Measurements from ENCODE around the gene MYOZ2. TPM values are rescaled to one million over a fixed set of nuclear protein-coding genes. Genes with fewer than 3 reads are reported as not detected.
A peak's percentile ranks its signal among the peaks of the same experiment; 100 is the strongest.

Gene MYOZ2
- total and polyA plus RNA-seq, 2 of the 13 experiments (the other 11 are each of a cell fraction or from before 2014, with no cell fraction given), result 0.03 TPM; not detected in 1

DNA sequence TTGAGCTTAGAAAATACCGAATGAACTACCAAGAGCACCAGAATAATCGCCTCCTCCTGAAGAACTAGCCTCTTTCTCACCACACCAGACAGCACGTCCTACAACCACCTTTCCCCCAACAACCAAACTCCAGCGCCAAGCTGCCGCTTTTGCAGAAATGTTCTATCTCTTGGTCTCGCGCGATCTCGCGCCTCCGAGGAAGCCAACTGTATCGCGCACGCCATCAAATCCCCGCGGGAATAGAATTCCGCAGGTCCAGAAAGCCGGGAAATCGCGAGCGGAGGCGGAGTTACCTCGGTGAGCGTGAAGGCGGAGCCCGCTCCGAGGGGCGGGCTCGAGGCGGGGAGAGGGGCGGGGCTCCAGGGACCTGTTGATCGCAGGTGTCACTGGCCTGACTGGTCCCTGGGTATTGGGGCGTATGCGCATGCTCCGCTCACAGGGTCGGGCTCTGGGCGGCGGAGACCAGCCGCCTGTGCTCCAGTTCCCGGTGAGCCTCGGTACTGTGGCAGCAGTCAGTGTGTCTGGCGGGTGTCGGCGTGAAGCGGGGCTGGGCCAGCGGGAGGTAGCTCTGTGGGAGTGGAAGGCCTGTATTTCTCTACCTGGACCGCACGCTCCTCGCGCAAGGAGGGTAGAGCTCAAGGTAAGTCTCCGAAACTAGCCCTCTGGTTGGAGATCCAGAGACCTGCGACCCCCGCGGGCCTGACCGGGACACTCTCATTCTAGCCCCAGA is 76.8 kb downstream of the MYOZ2 start, which contains the start of gene USP53 (continued):
- peak; percentile 93; the same call in 1 of the 2 replicates for TF ChIP-seq KAT7 (CRISPR knock-in tag; IDR thresholded peaks at IDR 0.05; ENCODE audit: borderline replicate concordance)
- no peak for TF ChIP-seq ZNF253 (CRISPR knock-in tag; IDR thresholded peaks at IDR 0.05; ENCODE audit: borderline replicate concordance)
- TF ChIP-seq GRHL1 (CRISPR knock-in tag; conservative IDR thresholded peaks at IDR 0.05), result no peak
- TF ChIP-seq DR1 (CRISPR knock-in tag; IDR thresholded peaks at IDR 0.05), result peak; percentile 98
- peak; percentile 72; the same call in 1 of the 2 replicates for TF ChIP-seq ZNF235 (CRISPR knock-in tag; IDR thresholded peaks at IDR 0.05; ENCODE audit: borderline replicate concordance)
- TF ChIP-seq ZNF124 (CRISPR knock-in tag; IDR thresholded peaks at IDR 0.05), result no peak; the same call in 1 of the 2 replicates
- TF ChIP-seq ZFAT (CRISPR knock-in tag; conservative IDR thresholded peaks at IDR 0.05), result no peak
- 0 out of 2 replicates have a peak, but pooled peaks have one; percentile 20 for TF ChIP-seq SNAI1 (CRISPR knock-in tag; IDR thresholded peaks at IDR 0.05; ENCODE audit: borderline replicate concordance)
- TF ChIP-seq NRL (CRISPR knock-in tag; IDR thresholded peaks at IDR 0.05; ENCODE audit: borderline replicate concordance), result peak; percentile 66; the same call in 1 of the 2 replicates
- TF ChIP-seq, protein P1, sequence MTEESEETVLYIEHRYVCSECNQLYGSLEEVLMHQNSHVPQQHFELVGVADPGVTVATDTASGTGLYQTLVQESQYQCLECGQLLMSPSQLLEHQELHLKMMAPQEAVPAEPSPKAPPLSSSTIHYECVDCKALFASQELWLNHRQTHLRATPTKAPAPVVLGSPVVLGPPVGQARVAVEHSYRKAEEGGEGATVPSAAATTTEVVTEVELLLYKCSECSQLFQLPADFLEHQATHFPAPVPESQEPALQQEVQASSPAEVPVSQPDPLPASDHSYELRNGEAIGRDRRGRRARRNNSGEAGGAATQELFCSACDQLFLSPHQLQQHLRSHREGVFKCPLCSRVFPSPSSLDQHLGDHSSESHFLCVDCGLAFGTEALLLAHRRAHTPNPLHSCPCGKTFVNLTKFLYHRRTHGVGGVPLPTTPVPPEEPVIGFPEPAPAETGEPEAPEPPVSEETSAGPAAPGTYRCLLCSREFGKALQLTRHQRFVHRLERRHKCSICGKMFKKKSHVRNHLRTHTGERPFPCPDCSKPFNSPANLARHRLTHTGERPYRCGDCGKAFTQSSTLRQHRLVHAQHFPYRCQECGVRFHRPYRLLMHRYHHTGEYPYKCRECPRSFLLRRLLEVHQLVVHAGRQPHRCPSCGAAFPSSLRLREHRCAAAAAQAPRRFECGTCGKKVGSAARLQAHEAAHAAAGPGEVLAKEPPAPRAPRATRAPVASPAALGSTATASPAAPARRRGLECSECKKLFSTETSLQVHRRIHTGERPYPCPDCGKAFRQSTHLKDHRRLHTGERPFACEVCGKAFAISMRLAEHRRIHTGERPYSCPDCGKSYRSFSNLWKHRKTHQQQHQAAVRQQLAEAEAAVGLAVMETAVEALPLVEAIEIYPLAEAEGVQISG (CRISPR knock-in tag; IDR thresholded peaks at IDR 0.05), result peak; percentile 76
- peak; percentile 43; the same call in 1 of the 2 replicates for TF ChIP-seq ARID5B (CRISPR knock-in tag; IDR thresholded peaks at IDR 0.05)
- TF ChIP-seq ZNF883 (CRISPR knock-in tag; IDR thresholded peaks at IDR 0.05; ENCODE audit: not compliant biosample characterization), result peak; percentile 69
- no peak for TF ChIP-seq E2F2 (CRISPR knock-in tag; IDR thresholded peaks at IDR 0.05; ENCODE audit: borderline replicate concordance)
- TF ChIP-seq MIXL1 (CRISPR knock-in tag; IDR thresholded peaks at IDR 0.05), result peak; percentile 4; the same call in 1 of the 2 replicates
- no peak; the same call in 1 of the 2 replicates for TF ChIP-seq ZXDC (CRISPR knock-in tag; IDR thresholded peaks at IDR 0.05)

Data from HepG2 (cell line).